UCSD-AML1 (cell line): ENCODE measurements around the gene TSFM.

Experiments used
- DNase-seq: peaks from one replicate; lab custom pipeline; 2025; ENCODE audit not compliant: unreplicated experiment; lab: John Stamatoyannopoulos, UW

The TSFM gene

GRCh38 chr12:57745485-57745881, 37.1 kb upstream of the TSFM start:
- DNase-seq: no peak

DNA sequence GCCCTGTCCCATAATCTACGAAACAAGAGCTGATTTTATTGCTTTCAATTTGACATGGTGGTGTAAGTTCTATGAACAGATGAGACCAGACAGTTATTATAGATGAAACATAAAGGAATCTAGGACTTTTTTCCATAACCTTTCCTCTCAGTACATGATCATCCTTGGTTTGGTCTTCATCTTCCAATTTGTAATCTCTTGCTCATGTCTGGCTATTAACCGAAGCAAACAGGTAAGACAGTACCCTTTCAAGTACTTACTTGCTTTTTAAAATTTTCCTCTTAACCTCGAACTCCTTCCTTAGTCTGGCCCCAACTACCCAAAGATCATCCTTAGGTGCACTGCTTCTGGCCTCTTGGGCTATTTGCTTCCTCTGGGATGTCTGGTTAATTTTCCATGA, 36.6 kb upstream of the TSFM start:
- no peak for DNase-seq

DNA sequence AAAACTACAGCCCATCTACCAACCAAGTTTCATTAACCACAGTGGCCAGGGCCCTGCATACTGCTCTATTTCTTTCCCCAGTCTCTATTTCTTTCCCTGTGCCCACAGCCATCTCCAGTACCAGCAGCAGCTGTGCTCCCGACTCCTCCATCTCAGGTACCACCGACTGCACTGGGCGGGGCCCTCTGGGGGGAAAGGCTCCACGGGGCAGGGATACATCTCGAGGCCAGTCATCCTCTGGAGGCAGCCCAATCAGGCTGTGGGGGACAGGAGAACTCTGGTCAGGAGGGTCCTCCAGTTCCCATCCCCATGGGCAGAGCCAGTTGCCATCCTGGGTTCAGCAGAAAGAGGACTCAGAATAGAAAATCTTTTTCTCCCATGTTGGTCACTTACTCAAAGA, 33.5 kb upstream of the TSFM start:
- DNase-seq: no peak

DNA sequence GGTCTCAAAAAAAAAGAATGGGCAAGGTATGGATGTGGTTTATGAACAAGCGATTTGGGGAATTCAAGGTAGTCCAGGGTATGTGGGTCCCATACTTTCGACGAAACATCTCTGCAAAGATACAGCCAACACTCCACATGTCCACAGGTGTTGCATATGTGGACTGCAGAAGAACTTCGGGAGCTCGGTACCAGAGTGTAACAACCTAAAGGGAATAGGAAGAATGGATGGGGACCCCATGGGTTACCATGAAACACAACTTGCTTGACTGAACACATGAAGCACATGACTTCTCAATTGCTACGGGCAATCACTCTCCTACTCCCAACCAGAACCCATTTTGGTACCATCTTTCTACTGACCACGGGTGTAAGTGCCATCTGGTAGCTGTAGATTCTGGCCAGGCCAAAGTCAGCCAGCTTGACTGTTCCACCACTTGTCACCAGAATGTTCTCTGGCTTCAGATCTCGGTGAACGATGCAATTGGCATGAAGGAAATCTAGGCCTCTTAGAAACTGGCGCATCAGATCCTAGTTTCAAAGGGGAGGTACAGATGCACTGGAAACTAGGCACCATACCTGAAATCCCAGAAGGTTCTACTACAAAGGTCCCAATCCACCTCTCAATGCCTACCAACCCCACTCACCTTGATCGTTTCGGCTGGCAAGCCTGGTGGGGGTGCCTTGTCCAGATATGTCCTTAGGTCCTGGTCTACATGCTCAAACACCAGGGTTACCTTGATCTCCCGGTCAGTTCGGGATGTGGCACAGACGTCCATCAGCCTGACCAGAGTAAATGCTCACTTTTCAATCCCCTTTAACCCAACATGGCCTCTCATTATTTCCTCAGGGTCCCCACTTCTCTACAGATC, 31.8 kb upstream of the TSFM start:
- no peak for DNase-seq

DNA sequence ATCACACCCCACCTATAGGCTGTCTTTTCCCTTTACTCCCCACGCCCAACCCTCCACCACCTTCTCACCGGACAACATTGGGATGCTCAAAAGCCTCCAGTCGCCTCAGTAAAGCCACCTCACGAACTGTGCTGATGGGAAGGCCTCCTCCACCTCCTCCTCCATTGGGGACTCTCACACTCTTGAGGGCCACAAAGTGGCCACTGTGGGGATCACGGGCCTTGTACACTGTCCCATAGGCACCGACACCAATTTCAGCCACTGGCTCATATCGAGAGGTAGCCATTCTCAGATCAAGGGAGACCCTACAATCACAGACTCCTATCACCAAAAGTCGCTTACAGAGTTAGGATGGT, 31.2 kb upstream of the TSFM start:
- peak; percentile 48 for DNase-seq

DNA sequence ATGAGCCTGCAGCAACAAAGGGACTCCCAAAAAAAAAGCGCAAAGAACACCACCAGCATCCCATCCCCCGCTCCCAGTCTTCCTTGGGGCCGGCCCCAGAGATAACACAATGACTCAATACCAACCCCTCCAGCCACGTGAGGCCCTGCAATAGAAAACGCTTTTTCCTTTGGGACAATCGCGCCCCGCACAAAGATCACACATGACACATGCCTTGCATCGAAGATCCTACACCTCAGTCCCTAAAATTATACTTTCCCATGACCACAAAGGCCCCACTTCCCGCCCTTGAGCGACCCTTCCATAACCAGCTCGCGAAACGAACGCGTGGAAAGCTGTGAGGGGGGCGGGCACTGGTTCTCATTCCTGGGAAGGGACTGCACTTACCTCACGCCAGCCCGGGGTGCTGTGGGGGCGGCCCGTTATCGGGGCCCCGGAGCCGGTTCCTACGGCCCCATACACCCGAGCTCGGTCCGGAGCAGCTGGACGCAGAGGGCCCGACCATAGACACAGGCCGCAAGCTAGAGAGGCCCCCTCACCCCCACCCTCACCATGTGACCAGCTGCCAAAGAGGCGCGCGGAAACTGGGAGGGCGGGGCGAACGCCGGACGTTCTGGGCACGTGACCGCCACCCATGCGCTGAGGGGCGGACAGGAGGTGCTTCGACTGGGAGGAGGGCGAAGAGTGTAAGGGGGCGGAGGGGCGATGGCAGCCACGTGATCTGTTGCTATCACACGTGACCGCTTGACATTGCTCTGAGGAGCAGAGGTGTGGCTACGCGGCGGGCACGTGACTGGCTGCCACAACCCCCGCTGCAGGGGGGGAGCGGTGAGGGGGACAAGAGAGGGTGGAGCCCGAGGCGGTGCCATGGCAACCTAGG, 30.6 kb upstream of the TSFM start, which contains the start of gene CDK4:
Gene CDK4 (minus strand): TSS at position 523 of the 880 bp plus-strand sequence. CDS start 593 bp downstream, outside the sequence.
- DNase-seq: peak; percentile 100

- DNase-seq: no peak
Observed at GRCh38 chr12:57752668-57753000, 30.0 kb upstream of the TSFM start.

DNA sequence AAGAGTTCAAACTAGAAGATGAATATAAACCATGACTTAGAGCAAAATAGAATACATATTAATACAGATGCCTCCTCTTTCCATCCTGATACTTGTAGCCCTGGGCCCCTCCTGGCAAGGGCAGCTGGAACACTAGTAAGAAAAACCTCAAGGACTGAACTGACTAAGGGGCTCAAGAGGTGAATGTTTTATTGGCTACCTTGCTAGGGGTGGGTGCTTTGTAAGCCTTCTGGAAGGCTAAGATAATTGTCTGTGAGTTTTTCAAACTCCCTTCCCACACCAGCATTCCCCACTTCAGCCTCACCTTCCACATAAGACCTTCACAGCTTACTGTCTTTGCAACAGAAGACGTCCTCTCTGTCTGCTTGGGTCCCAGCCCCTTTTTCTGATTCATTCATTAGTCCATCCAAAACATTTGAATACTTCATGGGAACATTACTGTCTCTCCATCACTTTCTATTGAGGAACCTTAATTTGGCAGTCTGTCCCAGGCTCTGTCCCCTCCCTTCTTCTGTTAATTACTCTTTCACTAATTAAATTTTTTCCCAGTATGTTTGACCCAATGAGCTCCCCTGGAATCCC, 28.7 kb upstream of the TSFM start:
- no peak for DNase-seq

- peak; percentile 52 for DNase-seq
Observed at GRCh38 chr12:57754411-57755193, 28.0 kb upstream of the TSFM start, which contains the start of gene MARCHF9. Gene MARCHF9, plus strand, starts transcription at chr12:57755103. Its CDS starts 426 bp downstream, at chr12:57755529.

DNA sequence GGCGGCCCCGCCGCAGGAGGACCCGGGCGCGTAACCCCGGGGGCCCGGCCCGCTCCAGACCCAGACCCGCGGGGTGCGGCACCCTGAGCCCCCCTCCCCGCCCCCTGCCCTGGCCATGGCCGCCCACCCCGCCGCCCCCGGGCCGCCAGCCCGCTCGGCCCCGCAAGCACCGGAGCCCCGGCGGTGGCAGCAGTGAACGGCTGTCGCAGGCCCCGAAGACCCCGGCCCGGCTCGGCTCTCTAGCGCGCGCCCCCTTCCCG, 27.5 kb upstream of the TSFM start:
- no peak for DNase-seq

- DNase-seq: peak; percentile 15
Observed at GRCh38 chr12:57755454-57756372, 26.9 kb upstream of the TSFM start.

GRCh38 chr12:57756406-57757341, 25.9 kb upstream of the TSFM start:
- peak; percentile 71 for DNase-seq

DNA sequence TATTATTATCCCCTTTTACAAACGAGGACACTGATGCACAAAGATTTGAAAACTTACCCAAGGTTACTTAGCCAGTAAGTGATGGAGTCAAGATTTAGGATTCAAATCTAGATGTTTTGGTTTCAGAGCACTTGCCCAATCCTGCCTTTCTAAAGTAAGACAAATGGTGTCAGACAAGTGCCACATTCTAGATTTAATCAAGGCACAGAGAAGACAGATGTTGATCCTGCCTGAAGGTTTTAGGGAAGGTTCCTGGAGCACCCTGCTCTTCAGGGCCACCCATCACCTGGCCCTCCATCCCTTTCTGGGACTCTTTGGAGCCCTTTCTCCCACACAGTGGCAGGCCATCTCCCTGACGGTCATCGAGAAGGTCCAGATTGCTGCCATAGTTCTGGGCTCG, 24.8 kb upstream of the TSFM start:
- DNase-seq: no peak

DNA sequence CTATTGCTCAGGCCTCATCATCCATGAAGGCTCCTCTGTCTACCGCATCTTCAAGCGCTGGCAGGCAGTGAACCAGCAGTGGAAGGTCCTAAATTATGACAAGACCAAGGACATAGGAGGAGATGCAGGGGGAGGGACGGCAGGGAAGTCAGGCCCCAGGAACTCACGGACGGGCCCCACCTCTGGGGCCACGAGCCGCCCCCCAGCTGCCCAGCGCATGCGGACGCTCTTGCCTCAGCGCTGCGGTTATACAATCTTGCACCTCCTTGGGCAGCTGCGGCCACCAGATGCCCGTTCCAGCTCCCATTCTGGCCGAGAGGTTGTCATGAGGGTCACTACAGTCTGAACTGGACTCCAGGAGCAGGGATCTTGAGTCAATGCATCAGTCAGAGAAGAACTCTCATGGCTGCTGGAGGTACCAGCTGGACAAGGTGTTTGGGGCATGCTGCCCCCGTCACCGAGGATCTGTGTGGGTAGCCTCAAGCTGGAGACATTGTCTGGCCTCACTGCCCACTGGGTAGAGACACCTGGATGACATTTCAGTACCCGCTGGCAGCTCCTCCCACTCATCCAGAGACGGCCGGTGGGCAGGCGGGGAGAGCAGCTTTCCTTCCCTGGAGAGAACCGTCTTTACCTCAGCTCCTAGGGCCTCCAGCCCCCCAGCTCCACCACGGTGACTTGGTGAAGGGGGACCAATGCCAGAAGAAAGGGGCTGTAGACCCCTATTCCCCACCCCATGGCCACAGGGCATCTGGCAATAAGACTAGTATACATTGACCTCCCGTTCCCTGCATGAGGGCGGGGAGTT, 23.8 kb upstream of the TSFM start:
- no peak for DNase-seq

DNA sequence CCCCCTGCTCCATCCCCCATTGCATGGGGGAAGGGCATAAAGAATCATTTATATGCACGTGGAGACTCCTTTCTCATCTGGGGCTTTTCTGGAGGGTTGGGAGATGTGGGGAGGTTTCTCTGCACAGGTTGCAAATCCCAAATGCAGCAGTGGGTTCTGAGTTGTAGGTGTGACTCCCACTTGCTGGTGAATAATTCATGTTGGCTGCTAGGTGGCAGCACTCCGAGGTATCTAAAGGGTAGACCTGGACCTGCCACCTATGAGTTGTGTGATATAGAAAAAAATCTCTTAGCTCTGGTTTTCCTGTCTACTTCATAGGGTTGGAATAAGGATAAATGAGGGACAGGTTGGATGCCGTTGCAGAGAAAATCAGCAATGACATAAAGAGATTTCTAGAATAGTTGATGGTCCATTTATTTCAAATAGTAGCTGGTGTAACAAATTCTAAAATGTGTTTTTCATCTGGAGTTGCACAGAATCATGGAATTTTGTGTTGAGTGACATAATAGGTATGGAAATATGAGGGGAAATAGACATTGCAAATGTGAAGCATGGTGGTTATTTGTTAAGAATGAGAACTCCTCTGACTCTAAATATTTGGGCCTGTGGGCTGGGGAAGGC, 23.1 kb upstream of the TSFM start:
- no peak for DNase-seq

- no peak for DNase-seq
Observed at GRCh38 chr12:57760347-57760982, 22.1 kb upstream of the TSFM start.

DNA sequence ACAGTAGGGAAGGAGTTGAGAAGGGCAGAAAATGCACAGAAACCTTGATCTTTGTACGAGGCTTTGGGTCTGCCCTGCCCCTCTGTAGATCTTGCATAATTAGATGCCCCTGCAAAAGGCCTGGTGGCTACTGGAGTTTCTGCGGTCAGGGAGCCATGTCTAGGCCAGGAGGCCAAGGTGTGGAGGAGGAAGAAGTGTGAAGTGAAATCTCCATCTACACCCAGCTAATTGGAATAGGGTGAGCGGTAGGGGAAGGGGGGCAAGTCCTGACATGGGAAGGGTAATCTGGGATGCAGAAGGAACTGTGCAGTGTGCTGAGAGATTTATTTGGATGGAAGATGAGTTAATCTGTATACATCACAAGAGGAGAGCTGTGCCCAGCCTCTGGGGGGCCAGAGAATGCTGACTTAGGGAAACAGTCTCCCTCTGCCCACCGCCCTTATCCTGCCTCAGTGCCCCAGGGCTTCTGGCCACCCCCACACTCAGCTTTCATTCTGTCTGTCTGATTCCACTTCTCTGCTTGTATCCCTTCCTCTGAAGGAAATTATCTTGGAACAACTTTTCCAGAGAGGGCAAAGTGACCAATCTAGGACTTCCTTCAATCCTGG, 21.1 kb upstream of the TSFM start:
- DNase-seq: no peak
